22Rv1 (cell line): Measurements from ENCODE around the gene EPHB1.

Experiments used
- H3K27ac ChIP-seq: fragments of 450-650 bp; 2 replicates; pipeline ENCODE4 v1.5.1; 2017
- CTCF ChIP-seq: fragments of 450-650 bp; IDR thresholded peaks from 2 replicates; pipeline ENCODE4 v1.5.1; 2017; ENCODE audit warnings: mild to moderate bottlenecking
- ZFX ChIP-seq: fragments of 450-650 bp; IDR thresholded peaks from 2 replicates; pipeline ENCODE4 v1.6.1; 2017; ENCODE audit warnings: antibody characterized with exemption, borderline replicate concordance

EPHB1 gene

GRCh38 chr3:135135445-135135844, 340.4 kb downstream of the EPHB1 start:
- H3K27ac ChIP-seq = no peak overlapping the region
- TF ChIP-seq CTCF (no peak), ZFX (no peak)

- no peak overlapping the region for H3K27ac ChIP-seq
- TF ChIP-seq ZFX (no peak), CTCF (no peak)
Measured at GRCh38 chr3:135136361-135137100, 341.5 kb downstream of the EPHB1 start.

- no peak for TF ChIP-seq CTCF
- TF ChIP-seq ZFX = no peak
- H3K27ac ChIP-seq = no peak overlapping the region
Measured at GRCh38 chr3:135137296-135137695, 342.2 kb downstream of the EPHB1 start.

GRCh38 chr3:135138776-135139175, 343.7 kb downstream of the EPHB1 start:
- H3K27ac ChIP-seq = no peak overlapping the region
- TF ChIP-seq CTCF = no peak
- no peak for TF ChIP-seq ZFX

GRCh38 chr3:135140591-135140990, 345.5 kb downstream of the EPHB1 start:
- TF ChIP-seq CTCF (no peak), ZFX (no peak)
- H3K27ac ChIP-seq = no peak overlapping the region

GRCh38 chr3:135141160-135141559, 346.1 kb downstream of the EPHB1 start:
- TF ChIP-seq ZFX = no peak
- TF ChIP-seq CTCF = no peak
- no peak overlapping the region for H3K27ac ChIP-seq

GRCh38 chr3:135141672-135142071, 346.6 kb downstream of the EPHB1 start:
- H3K27ac ChIP-seq = no peak overlapping the region
- TF ChIP-seq CTCF (no peak), ZFX (no peak)
